Activated CD8-positive, alpha-beta memory T cell treated with anti-CD3 and anti-CD28 coated beads, Interleukin-2, amount 50 U/mL, for 1 hour (primary cell): ENCODE results near the gene DCAF11.

ENCODE experiments used
- DNase-seq: peaks from one replicate; pipeline ENCODE4 v3.0.0-alpha.2; 2020; ENCODE audit errors: extremely low read depth

The DCAF11 gene

DNA sequence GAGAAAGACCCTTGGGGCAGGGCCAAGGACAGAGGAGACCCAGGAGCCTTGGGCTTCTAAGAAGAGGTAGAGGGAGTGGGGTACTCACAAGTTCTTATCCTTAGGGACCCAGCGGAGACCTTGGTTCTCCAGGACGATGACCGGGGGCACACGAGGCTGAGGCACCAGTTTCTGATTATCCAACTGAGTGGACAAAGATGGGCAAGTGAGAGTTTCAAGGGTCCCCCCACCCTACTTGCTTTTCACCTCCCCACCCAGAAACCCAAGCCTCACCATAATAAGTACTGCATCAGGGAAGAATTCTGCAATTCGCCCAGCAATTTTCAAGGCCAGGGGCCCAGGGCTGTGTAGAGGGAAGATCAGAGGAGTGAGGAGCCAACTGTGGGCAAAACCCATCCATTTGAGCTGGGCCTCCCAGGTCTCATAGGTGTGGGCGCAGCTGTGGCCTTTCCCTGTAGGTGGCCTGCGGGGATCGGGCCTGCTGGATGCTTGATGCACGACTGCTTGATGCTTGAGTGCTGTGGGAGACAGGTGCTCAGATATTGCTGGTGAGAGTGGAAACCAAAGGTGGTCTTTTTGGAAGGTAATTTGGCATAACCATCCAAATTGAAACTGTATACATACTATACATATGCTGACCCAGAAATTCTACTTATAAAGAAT lies 24.8 kb downstream of the DCAF11 start:
- no peak for DNase-seq

DNA sequence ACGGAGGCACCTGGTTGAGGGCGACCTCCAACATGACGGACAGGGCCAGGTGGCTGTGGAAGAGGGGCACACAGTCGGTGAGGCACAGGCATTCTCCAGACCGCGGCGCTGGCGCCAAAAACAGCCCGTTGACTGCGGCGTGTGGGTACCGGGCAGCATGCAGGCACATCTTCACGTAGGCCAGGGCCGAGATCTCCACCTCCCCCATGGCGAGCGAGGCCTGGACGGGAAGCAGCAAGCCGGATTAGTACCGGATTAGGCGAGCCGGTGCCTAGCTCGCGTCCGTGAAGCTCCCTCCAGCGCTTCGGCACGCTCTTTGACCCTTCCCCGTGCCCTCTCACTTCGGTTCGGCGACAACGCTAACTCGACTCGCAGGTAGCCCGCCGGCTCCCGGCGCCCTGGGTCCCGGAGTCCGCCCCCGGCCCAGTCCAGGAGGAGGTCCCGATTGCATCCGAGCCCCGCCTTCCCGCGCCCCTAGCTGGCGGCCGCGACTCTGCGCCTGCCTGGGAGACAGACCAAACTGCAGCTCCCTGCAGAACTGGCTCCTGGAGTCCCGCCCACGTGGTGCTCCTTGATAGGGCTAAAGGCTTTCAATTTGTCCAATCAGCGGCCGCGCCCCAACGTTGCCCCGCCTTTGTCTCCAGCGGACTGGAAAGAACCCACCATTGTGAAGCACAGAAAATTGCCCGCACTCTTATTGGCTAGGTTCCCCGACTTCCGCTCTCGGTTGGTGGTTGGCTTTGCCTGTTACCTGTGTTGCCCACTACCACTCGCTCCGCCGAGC lies 26.7 kb downstream of the DCAF11 start, which contains the start of gene EMC9:
Gene EMC9, minus strand, starts transcription at position 495 of the 784 bp plus-strand sequence. Its CDS starts 287 bp downstream, at position 208.
- peak; percentile 99 for DNase-seq

DNA sequence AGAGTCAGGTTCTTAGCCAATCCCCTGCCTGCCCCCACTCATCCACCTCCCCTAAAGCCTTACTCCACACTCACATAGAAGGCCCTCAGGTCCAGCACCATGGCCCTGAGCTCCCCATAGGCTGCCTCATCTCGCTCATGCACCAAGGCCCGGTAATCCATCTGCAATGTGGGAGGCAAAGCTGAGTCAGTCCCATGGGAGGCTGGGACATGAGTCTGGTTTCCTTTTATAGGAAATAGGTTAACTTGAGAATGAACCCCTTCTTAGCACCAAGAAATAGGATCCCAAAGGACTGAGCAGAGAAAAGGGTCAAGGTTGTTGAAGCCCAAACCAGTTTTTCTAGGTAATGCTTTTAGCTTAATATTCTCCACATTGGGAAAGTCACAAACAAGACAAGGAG lies 28.9 kb downstream of the DCAF11 start:
- DNase-seq, result no peak

DNA sequence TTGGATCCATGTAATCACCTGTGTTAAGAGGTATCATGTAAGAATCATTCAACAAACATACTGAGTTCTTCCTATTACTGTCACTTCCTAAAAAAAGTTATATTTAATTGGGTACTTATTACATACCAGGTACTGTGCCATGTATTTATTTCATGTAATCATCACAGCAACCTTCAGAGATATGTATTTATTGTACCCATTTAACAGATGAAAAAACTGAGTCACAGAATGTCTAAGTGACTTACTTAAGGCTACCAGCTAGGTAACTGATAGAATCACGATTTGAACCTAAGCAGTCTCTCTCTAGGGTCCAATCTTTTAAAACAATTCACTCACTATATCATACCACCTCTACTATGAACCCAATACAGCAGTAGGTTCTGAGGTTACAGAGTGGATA lies 29.9 kb downstream of the DCAF11 start:
- DNase-seq, result no peak

DNA sequence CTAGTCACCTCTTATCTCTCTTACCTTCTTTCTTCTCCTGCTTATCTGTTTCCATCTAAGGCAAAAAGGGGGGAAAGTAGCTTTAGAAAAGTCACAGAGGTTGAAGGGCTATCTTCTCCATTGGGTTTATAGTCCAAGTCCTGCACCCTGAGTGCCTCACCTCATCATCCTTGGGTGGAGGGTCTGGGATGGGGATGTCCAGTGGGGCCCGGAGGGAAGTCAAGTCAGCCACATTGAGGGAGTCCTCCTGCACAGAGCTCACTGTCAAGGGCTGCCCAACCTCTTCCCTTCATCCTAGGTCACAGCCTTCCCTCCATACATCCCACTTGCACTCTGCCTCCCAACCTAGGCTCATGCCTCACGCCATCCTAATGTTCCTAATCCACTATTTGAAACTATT lies 30.6 kb downstream of the DCAF11 start:
- no peak for DNase-seq

DNA sequence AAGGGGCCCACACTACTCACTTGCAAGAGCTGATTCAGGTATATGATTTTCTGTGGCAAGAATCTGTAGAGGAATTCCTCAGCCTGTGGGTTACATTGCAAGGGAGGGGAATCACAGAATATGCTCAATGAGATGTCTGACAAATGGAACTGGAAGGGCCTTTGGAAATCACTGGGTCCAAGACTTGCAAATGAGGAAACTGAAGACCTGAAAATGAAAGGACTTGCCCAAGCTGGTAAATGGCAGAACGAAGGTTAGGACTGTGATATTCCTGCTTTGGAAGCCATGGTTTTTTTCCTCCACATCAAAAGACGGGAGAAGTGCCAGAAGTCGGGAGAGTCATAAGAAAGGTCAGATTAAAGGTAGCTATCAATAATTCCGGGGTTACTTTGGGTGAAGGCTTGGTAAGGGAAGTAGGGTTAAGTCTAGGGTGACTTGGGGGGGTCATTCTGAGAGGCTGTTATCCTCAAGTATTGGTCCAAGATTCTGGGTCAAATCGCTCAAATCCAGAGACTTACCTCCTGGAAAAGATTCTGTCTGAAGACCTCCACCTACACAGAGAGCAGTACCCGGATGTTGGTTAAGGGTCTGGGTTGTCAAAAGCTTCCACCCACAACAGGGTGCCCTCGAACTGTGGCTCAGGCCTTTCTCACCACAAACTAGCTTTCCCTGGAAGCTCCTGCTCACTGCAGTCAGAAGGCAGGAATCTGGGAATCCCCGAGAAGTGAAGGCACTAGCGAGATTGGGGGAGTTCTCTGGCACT lies 31.3 kb downstream of the DCAF11 start:
- DNase-seq, result no peak

DNA sequence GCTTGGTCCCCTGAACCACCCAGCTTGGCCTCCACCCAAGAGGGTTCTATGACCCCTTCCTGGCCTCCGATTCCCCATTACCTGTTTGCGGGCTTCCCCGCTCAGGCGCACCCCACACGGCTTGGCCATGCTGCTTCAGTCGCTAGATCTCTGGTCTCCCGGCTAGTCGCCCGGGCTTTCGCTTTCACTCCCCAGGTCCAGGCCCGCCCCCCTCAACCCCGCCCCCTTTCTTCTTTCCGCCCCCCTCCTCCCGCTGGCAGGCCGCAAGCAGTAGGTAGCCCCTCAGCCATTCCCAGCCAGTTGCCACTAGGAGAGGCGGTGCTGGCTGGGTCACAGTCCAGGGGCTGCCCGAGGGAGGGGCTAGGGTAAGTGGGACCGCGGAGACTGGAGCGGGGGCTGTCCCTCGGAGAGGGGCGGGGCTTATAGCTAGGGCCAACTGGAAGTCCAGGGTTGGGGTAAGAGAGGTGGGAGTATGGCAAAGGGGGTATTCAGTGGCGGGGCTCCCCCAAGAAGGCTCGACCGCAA lies 31.9 kb downstream of the DCAF11 start, which contains the start of gene PSME2:
Gene PSME2, minus strand, starts transcription at position 158 of the 525 bp plus-strand sequence. Its CDS starts 29 bp downstream, at position 129.
- DNase-seq, result peak; percentile 48

DNA sequence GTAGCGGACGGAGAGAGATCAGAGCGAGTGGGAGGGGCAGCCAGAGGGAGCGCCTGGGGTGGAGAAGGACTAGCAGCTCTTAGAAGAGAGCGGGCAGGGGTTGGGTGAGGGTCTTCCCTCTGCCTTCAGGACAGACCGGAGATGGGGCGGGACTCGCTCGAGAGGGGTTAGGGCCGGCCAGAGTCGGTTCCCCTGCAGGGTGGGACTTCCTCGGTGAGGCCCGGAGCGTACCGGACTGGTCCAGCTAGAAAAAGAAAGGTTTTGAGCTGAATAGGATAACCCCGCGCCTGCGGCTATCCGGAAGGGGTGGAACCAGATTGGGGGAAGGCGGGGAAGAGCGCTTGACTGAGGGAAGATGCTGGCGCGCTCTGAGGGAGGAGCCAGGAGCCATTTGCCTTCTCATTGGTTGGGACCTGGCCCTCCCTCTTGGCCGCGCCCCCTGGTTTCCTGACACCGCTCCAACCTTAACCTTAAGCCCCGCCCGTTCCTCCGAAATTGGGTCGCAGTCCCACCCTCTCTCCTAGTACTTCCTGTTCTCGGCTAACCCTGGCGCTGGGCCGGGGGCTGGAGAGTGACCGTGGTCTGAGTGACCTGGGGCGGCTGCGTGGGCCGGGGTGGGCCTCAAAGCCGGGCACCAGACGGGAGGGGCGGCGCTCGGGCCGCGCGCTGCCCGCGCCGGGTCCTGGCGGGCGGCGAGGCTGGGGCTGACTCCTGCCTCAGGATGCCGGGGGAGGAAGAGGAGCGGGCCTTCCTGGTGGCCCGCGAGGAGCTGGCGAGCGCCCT lies 32.6 kb downstream of the DCAF11 start, which contains the start of gene RNF31:
Gene RNF31, plus strand, starts transcription at position 521 of the 783 bp plus-strand sequence. Its CDS starts 201 bp downstream, at position 722.
- peak; percentile 93 for DNase-seq

DNA sequence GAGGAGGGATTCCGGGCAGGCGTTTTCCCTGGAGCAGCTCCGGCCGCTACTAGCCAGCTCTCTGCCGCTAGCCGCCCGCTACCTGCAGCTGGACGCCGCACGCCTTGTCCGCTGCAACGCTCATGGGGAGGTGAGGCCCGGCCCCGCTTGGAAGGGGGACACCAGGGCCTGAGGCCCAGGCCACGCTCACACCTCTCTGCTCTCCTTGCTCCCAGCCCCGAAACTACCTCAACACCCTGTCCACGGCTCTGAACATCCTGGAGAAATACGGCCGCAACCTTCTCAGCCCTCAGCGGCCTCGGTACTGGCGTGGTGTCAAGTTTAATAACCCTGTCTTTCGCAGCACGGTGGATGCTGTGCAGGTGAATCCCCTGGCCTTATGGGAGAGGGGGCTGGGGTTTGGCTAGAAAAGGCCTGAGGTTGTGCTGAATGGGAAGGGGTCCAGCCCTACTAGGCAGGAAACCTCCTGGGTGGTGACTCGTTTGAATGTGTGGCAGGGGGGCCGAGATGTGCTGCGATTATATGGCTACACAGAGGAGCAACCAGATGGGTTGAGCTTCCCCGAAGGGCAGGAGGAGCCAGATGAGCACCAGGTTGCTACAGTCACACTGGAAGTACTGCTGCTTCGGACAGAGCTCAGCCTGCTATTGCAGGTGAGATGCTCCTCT lies 33.3 kb downstream of the DCAF11 start:
- no peak for DNase-seq

DNA sequence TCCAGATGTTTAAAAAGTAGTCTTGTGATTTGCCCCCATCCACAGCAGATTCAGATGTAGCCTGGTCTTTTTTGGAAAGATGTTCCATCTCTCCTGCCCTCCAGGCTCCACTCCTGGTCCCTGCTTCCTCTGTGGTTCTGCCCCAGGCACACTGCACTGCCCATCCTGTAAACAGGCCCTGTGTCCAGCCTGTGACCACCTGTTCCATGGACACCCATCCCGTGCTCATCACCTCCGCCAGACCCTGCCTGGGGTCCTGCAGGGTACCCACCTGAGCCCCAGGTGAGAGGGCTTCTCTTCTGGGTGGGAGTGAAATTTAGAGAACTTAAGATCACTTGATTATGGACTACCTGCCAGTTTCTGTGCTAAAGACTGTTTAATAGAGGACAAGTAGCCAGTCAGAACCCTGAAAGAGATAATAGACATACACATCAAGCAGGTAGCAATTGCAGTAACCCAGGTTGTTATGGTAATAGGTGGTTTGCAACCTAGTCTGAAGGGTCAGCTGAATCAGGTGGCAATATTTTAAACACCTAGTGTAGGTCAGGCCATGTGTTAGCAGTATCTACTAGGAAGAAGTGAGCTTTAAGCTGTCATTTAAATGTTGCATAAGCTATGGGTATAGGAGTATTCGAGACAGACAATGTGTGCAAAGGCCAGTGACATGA lies 34.9 kb downstream of the DCAF11 start:
- no peak for DNase-seq

DNA sequence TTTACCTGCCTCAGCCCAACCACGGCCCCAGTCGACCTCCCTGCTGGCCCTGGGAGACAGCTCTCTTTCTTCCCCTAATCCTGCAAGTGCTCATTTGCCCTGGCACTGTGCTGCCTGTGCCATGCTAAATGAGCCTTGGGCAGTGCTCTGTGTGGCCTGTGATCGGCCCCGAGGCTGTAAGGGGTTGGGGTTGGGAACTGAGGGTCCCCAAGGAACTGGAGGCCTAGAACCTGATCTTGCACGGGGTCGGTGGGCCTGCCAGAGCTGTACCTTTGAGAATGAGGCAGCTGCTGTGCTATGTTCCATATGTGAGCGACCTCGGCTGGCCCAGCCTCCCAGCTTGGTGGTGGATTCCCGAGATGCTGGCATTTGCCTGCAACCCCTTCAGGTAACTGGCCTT lies 35.5 kb downstream of the DCAF11 start:
- no peak for DNase-seq

DNA sequence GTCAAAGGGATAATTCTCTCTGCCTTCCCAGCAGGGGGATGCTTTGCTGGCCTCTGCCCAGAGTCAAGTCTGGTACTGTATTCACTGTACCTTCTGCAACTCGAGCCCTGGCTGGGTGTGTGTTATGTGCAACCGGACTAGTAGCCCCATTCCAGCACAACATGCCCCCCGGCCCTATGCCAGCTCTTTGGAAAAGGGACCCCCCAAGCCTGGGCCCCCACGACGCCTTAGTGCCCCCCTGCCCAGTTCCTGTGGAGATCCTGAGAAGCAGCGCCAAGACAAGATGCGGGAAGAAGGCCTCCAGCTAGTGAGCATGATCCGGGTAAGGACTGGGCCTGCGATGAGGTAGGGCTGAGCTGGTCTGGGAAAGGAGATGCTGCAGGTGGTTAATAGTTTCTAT lies 36.0 kb downstream of the DCAF11 start:
- DNase-seq, result no peak

DNA sequence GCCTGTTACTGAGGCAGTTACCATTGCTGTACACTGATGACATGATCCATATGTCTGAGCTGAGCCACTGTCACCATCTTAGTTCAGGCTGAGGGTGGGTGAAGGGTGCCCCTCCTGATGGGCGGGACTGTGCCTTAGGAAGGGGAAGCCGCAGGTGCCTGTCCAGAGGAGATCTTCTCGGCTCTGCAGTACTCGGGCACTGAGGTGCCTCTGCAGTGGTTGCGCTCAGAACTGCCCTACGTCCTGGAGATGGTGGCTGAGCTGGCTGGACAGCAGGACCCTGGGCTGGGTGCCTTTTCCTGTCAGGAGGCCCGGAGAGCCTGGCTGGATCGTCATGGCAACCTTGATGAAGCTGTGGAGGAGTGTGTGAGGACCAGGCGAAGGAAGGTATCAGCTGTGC lies 36.4 kb downstream of the DCAF11 start:
- DNase-seq, result no peak

DNA sequence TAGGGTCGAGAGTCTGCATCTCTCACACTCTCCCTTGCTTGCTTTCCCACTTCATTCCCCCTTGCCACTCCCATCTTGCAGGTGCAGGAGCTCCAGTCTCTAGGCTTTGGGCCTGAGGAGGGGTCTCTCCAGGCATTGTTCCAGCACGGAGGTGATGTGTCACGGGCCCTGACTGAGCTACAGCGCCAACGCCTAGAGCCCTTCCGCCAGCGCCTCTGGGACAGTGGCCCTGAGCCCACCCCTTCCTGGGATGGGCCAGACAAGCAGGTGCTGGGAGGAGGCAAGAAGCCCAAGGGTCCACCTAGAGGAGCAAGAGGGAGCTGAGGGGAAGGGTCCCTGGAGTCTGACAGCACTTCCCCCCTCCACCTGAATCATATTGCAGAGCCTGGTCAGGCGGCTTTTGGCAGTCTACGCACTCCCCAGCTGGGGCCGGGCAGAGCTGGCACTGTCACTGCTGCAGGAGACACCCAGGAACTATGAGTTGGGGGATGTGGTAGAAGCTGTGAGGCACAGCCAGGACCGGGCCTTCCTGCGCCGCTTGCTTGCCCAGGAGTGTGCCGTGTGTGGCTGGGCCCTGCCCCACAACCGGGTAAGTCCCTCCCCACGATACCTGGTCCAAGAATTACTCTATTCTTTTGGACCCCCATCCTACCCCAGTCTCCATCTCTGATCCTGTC lies 37.0 kb downstream of the DCAF11 start:
- DNase-seq, result no peak

DNA sequence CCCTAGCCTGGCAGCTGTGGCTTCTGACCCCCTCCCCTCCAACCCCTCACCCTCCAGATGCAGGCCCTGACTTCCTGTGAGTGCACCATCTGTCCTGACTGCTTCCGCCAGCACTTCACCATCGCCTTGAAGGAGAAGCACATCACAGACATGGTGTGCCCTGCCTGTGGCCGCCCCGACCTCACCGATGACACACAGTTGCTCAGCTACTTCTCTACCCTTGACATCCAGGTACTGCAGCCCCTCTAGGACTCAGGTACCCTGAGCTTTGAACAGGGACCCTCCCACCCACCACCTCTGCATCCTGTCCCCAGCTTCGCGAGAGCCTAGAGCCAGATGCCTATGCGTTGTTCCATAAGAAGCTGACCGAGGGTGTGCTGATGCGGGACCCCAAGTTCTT lies 40.5 kb downstream of the DCAF11 start:
- DNase-seq, result no peak

DNA sequence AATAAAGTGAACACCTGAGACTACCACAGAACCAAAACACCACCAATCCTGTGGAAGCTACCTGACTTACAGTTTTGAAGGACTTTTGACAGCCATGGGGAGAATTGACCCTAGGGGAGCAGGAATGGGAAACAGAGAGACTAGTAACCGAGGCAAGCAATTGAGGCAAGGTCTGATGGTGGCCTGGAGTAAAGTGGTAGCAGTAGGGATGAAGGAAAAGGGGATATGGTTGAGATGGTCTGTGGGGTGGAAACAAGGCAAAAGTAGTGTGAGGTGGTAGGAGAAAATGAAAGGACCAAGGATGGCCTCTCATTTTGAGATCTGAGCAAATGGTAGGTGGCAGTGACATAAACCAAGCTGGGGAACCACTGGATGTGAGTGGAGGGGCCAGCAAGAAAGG lies 42.3 kb downstream of the DCAF11 start:
- DNase-seq, result no peak

DNA sequence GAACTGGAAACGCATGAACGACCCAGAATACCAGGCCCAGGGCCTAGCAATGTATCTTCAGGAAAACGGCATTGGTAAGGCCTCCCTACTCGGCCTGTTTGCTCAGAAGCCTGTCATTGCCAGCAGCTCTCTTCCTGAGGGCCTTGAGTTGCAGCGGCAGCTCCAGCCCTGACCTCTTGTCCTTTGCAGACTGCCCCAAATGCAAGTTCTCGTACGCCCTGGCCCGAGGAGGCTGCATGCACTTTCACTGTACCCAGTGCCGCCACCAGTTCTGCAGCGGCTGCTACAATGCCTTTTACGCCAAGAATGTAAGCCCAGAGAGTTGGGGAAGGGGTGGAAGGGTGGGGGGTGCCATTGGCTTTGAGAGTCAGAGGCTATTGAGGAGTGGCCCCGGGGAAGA lies 42.8 kb downstream of the DCAF11 start:
- no peak for DNase-seq

DNA sequence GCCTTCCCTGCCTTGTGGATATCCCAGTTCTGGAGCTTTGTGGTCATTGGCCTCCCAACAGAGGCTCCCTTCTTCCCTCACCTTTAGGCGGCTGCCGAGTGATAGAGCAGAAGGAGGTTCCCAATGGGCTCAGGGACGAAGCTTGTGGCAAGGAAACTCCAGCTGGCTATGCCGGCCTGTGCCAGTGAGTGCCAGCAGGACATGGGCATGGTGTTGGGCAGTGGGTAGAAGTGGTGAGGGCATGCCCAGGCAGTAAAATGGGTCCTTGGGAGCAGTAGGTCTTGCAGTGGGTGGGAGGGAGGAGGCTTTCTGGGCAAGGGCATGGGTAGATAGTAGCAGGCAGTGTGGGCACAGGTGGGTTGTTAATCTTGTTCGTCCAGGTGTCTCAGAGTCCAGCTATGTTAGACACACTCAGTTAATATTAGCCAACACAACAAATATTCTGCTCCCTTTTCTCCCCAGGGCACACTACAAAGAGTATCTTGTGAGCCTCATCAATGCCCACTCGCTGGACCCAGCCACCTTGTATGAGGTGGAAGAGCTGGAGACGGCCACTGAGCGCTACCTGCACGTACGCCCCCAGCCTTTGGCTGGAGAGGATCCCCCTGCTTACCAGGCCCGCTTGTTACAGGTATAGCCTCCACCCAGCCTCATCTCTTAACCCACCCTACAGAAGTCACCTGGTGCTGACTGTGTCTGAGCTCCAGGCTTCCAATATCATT lies 45.4 kb downstream of the DCAF11 start:
- DNase-seq, result no peak

DNA sequence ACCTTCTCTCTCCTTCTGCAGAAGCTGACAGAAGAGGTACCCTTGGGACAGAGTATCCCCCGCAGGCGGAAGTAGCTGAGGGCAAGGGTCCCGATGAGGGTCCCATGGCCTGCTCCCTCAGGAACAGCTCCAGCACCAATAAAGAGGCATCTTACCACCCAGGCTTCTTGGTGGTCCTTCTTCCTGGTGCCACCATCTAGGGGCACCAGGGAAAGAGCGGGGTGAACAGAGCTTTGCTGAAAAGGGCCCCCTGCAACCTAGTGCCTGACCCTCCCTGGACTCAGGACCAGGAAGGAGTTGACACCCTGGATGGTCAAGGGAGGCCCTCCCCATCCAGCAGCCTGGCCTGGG lies 45.9 kb downstream of the DCAF11 start:
- DNase-seq, result no peak
